OCI-M2 (cell line): Measurements from ENCODE around the gene LIPA.
"Not testable (repeated sequence)": the region's sequence is repeated elsewhere in the genome, so short reads cannot be mapped to it uniquely, and the experiment has no call there.

Source experiments
- DNase-seq: peaks from one replicate; lab custom pipeline; 2025; ENCODE audit not compliant: unreplicated experiment; lab: John Stamatoyannopoulos, UW

LIPA gene

DNA sequence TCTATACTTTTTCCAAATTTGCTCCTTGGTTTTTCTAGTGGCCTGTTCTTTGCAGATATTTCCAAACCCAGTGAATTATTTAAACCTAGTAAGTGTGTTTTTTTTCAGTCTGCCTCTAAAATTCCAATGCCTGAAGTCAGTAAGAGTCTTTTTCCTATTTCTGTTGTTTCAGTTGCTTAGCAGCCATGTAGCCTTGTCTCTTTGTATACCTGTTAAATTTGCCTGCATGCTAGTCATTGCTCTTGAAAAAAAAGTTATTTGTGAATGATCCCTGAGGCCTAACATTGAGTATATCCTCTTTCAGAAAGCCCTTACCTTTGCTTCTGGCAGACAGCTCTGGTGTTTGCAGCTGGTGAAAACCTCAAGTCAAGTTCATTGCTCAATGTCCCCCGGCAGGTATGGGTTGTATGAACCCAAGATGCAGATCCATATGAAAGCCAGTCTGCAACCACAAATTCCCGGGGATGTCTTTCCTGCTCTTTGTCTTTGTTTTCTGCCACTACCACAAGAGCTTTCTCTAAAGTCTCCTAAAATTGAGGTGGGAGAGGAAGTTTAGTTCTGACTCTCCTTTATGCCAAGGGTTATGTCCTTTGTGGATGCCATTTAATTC is 80.2 kb downstream of the LIPA start:
- no peak for DNase-seq

DNA sequence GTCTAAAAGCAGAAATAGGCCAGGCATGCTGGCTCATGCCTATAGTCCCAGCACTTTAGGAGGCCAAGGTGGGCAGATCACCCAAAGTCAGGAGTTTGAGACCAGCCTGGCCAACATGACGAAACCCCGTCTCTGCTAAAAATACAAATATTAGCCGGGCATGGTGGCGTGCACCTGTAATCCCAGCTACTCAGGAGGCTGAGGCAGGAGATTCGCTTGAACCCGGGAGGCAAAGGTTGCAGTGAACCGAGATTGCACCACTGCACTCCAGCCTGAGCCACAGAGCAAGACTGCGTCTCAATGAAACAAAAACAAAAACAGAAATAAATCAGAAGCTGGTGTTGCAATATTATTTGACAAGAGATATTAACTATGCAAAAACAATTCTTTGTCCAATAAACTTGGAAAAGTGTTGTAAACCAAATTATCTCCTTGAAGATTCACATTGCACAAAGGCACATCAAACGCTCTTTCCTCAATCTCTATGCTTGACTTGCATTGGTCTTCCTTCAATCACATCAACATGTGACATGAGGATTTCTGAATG is 83.1 kb downstream of the LIPA start:
- DNase-seq = not testable (repeated sequence)

DNA sequence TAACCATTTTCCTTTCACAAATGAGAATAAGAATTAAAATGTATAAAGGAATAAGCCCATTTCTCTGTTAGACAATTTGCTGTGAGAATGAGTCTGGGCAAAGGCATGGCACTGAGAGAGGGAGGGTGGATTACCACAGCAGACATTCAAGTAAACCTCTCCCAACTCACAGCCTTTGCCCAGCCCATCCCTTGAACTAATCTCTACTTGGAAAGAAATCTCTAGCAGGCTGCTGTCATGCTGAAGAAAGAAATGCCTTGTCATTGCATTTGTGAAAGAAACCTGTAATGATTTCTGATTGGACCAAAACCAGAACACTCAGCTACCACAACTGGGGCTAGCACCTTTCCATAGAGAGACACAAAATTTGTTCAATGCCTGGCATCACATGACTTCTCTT is 83.7 kb downstream of the LIPA start:
- no peak for DNase-seq

DNA sequence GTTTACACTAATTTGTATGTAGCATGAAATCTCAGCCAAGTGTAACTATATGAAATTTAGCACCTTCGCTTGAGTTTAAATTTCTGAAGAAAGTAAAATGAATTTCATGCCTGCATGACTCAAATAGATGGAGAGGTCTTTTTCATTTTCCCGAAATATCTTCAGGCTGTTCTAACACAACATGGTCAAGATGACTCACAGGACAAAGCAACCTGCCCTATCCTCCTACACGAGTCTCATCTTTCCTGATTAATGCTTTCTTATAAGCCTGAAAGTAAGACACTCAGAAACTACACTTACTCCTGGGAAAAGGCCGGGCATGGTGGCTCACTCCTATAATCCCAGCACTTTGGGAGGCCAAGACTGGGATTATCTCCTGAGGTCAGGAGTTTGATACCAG is 85.7 kb downstream of the LIPA start:
- DNase-seq = no peak

DNA sequence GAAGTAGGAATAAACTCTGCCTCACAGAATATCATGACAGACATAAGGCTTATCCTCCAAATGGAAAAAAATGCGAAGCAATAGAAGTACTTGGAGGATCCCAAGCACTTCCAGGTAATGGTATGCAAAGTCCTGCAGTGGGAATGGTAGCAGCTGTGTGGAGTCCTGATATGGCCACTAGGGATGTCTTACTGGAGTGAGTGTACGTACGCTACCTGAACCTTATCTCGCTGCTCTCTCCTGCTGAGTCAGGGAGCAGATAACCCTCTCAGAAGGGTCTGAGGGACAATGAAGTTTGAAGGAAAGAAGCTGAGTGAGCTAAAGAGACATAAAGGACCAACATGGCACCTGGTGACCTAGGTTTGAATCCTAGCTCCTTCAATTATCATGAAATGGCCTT is 86.7 kb downstream of the LIPA start:
- DNase-seq = no peak

DNA sequence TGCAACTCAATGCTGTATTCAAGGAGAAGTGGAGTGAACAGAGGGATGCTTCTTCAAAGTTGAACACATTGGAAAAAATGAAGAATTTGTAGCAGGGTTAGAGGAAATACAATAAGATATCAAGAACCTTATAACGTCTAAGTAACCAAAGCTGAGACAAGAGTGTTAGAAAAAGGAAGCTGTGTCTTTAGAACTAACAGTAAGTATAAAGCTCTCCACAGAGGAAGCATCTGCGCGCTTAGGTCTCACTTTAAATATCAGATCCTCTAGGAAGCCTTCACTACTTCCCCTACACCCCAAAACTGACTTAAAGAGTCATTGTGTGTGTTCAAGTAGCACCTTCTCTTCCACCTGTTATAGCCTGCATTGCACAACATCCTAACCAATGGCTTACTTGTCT is 87.5 kb downstream of the LIPA start:
- DNase-seq = no peak
